GM21576 (cell line): Measurements from ENCODE around the gene LIPC.
"Not testable (repeated sequence)": the region's sequence is repeated elsewhere in the genome, so short reads cannot be mapped to it uniquely, and the experiment has no call there.

Source experiments
- ATAC-seq: cut with Tn5 transposase; IDR thresholded peaks from one replicate; pipeline ENCODE4 v1.9.1; 2021; ENCODE audit warnings: mild to moderate bottlenecking, moderate library complexity; ENCODE audit not compliant: unreplicated experiment

Gene LIPC

GRCh38 chr15:58598829-58599210 lies 167.0 kb downstream of the LIPC start:
- no peak for ATAC-seq

GRCh38 chr15:58602823-58603222 lies 171.0 kb downstream of the LIPC start:
- ATAC-seq: no peak

GRCh38 chr15:58603927-58604326 lies 172.1 kb downstream of the LIPC start:
- not testable (repeated sequence) for ATAC-seq

- ATAC-seq: no peak
These were observed 172.7 kb downstream of the LIPC start for GRCh38 chr15:58604455-58604923.

GRCh38 chr15:58605931-58606530 lies 174.2 kb downstream of the LIPC start:
- ATAC-seq: no peak

GRCh38 chr15:58606577-58607080 lies 174.8 kb downstream of the LIPC start:
- ATAC-seq: no peak

- ATAC-seq: no peak
These were observed 176.4 kb downstream of the LIPC start for GRCh38 chr15:58608129-58608590.

- ATAC-seq: no peak
These were observed 176.9 kb downstream of the LIPC start for GRCh38 chr15:58608711-58609110.

- no peak for ATAC-seq
These were observed 180.2 kb downstream of the LIPC start for GRCh38 chr15:58611731-58612676.

- no peak for ATAC-seq
These were observed 184.4 kb downstream of the LIPC start for GRCh38 chr15:58616171-58616570.
